Measurements from ENCODE around the gene E2F2.

The E2F2 gene

GRCh38 chr1:23564529-23565122, 33.6 kb upstream of the E2F2 start:
- no peak overlapping the region for H3K4me3 ChIP-seq (ENCODE audit: low read depth, low read length)
- DNase-seq (ENCODE audit: low read depth) = no peak

DNA sequence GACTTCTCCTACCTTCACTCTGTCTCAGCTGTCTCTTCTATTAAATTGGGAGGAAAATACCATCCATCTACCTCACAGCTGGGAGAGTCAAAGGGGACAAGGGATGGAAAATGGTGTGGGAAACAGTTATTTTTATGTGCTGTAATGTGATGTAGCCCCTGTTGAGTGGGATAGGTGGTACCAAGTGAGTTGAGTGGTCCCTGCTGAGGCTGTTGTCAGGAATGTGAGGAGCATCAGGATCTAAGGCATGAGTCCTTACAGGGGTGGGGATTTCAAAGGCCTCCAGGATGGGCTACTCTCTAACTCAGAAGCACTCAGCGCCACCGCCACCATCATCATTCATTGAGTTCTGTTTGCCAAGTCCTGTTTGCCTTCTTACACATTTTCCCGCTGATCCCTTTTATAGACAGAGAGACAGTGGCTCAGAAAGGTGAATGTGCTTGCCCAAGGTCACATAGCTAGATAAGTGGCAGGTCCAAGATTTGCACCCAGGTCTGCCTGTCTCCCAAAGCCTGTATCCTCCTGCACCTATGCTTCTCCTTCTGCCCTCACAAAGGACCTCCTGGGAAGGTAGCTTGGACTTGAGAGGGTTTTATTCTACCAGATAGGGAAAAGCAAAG, 32.8 kb upstream of the E2F2 start:
- H3K4me3 ChIP-seq (ENCODE audit: low read depth, low read length) = no peak overlapping the region
- no peak for DNase-seq (ENCODE audit: low read depth)

DNA sequence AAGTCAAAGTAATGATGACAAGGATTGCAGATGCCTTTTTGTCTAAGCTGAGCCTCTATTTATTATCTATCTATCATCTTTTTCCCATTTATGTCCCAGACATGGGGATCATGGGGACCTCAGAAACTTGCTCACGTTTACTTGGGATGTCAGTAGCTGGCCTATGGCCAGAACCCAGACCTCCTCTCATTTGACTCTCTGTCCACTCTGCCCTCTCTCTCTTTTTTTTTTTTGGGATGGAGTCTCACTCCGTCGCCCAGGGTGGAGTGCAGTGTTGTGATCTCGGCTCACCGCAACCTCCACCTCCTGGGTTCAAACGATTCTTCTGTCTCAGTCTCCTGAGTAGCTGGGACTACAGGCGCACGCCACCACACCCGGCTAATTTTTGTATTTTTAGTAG, 32.0 kb upstream of the E2F2 start:
- no peak for DNase-seq (ENCODE audit: low read depth)
- H3K4me3 ChIP-seq (ENCODE audit: low read depth, low read length) = no peak overlapping the region

- peak overlapping the region; percentile 13 for H3K4me3 ChIP-seq (ENCODE audit: low read depth, low read length)
- DNase-seq (ENCODE audit: low read depth) = peak; percentile 98
Measured at GRCh38 chr1:23562137-23562876, 31.3 kb upstream of the E2F2 start.

DNA sequence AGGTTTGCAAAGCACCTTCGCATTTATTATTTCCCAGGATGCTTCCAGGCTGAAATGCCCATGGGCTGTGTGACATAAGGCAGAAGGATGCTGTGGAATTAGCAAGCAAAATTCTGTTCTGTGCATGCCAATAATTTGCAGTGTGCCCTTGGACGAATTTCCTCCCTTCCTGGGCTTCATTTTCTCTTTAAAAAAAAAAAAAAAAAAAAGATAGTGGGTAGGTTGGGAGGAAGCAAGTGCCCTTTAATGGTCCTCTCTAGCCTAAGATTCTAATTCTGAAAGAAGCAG, 30.7 kb upstream of the E2F2 start:
- H3K4me3 ChIP-seq (ENCODE audit: low read depth, low read length) = peak overlapping the region; percentile 13
- no peak for DNase-seq (ENCODE audit: low read depth)

GRCh38 chr1:23561076-23561812, 30.2 kb upstream of the E2F2 start:
- no peak for DNase-seq (ENCODE audit: low read depth)
- H3K4me3 ChIP-seq (ENCODE audit: low read depth, low read length) = no peak overlapping the region

- DNase-seq (ENCODE audit: low read depth) = no peak
- H3K4me3 ChIP-seq (ENCODE audit: low read depth, low read length) = peak overlapping the region; percentile 85
Measured at GRCh38 chr1:23559985-23560741, 29.1 kb upstream of the E2F2 start.

- peak; percentile 91 for DNase-seq (ENCODE audit: low read depth)
- peak within 1 kb of the TSS; percentile 85 for H3K4me3 ChIP-seq (ENCODE audit: low read depth, low read length)
Measured at GRCh38 chr1:23559136-23559984, 28.3 kb upstream of the E2F2 start, which contains the start of gene ID3. Gene ID3, minus strand, starts transcription at chr1:23559501. Its CDS starts 75 bp downstream, at chr1:23559426.

DNA sequence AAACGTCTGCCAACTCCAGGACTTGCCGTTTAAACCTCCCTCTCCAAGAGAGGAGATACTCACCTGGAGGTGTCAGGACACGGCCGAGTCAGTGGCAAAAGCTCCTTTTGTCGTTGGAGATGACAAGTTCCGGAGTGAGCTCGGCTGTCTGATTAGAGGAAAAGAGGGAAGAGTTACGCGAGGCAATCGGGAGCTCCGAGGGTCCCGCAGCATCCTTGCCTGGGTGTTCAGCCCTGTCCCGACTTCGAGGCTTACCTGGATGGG, 27.8 kb upstream of the E2F2 start:
- no peak for DNase-seq (ENCODE audit: low read depth)
- peak overlapping the region; percentile 85 for H3K4me3 ChIP-seq (ENCODE audit: low read depth, low read length)

- DNase-seq (ENCODE audit: low read depth) = no peak
Measured at GRCh38 chr1:23558140-23558871, 27.3 kb upstream of the E2F2 start.

DNA sequence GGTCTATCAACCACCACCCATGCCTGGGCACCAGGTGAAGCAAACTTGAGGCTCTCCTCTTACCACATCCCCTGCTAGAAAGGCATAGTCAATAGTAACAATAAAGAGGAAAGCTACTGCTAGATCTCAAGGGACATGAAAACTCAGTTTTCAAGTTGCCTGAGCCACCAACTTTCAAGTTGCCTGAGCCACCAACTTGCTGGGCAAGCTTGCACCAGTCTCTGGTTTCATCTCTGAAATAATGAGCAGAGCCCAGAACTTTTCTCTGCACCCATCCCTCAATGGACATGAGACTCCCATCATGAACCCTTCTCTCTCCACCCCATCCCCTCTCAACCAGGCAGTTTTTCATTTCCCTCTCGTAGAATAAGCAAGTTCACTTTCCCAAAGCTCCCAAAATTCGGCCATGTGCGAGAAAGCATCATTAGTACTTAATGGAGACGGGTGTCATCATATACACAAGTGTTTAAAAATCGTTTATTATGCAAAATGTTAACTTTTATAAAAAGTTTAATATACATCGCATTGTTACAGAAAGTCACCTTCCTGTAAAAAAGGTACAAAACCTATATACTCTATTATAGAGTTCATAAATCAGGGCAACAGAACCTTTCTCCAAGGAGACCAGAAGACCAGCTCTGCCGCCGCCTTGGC, 26.6 kb upstream of the E2F2 start:
- DNase-seq (ENCODE audit: low read depth) = no peak
- H3K4me3 ChIP-seq (ENCODE audit: low read depth, low read length) = peak overlapping the region; percentile 85

More at GRCh38 chr1:23558140-23558871, 27.3 kb upstream of the E2F2 start:
- H3K4me3 ChIP-seq (ENCODE audit: low read depth, low read length) = peak overlapping the region; percentile 85

DNA sequence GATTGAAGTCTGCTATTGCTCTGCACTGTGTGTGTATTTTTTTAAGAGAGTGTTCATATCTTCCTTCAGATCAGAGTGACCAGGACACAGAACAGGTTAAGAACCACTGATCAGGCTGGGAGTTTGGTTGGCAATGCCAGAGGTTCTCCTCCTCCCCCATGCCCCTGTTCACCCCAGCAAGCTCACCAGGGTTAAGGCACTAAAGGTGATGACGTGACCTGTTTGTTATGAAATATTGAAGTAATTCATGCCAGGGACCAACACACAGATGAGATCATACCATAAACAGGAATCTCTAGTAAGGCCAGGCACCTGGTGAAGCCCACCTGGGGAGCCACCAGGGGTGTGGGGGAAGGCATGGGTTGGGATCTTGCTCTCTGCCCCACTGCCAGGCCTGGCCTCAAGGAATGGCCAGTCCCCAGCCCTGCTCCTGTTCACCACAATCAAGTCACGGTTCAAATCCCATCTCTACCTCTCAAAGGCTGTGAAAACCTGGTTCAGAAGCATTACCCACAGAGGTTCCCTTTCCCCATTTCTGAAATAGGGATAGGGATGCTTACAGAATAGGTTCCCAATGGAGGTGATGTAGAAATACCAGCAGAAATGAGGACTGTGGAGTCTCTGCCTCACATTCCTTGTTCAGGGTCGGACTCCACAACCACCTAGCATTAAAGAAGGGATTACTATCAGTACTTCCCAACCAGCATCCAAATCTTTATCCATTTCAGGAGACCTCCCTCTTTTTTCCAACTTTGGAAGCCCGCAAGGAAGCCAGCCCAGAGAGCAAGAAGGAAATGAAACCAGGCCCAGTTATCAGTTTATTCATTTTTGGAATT, 25.8 kb upstream of the E2F2 start:
- DNase-seq (ENCODE audit: low read depth) = no peak
- H3K4me3 ChIP-seq (ENCODE audit: low read depth, low read length) = peak overlapping the region; percentile 85

GRCh38 chr1:23555986-23556634, 25.1 kb upstream of the E2F2 start:
- H3K4me3 ChIP-seq (ENCODE audit: low read depth, low read length) = no peak overlapping the region
- peak; percentile 68 for DNase-seq (ENCODE audit: low read depth)

- no peak for DNase-seq (ENCODE audit: low read depth)
- H3K4me3 ChIP-seq (ENCODE audit: low read depth, low read length) = peak overlapping the region; percentile 43
Measured at GRCh38 chr1:23555270-23555985, 24.4 kb upstream of the E2F2 start.

- DNase-seq (ENCODE audit: low read depth) = peak; percentile 72
- peak overlapping the region; percentile 43 for H3K4me3 ChIP-seq (ENCODE audit: low read depth, low read length)
Measured at GRCh38 chr1:23554481-23555269, 23.6 kb upstream of the E2F2 start.
